Hematopoietic multipotent progenitor cell treated with erythropoietin and hydrocortisone succinate and interleukin-3 and kit ligand, for 8 days (in vitro differentiated cells): Measurements from ENCODE around the gene INSYN2A.

Experiments
- DNase-seq: peaks from one replicate; pipeline ENCODE4 v3.0.0-alpha.2; 2015

INSYN2A gene

GRCh38 chr10:127195041-127195506, 1.3 kb downstream of the INSYN2A start:
- peak; percentile 10 for DNase-seq

GRCh38 chr10:127194599-127194998, 1.8 kb downstream of the INSYN2A start:
- no peak for DNase-seq

- no peak for DNase-seq
Measured at GRCh38 chr10:127194111-127194510, 2.3 kb downstream of the INSYN2A start.

GRCh38 chr10:127193125-127193524, 3.3 kb downstream of the INSYN2A start:
- no peak for DNase-seq

- no peak for DNase-seq
Measured at GRCh38 chr10:127190427-127190826, 6.0 kb downstream of the INSYN2A start.

GRCh38 chr10:127189226-127189625, 7.2 kb downstream of the INSYN2A start:
- DNase-seq = no peak

GRCh38 chr10:127186813-127187212, 9.6 kb downstream of the INSYN2A start:
- no peak for DNase-seq

GRCh38 chr10:127184582-127184981, 11.8 kb downstream of the INSYN2A start:
- no peak for DNase-seq

GRCh38 chr10:127182161-127182560, 14.2 kb downstream of the INSYN2A start:
- DNase-seq = no peak

- DNase-seq = no peak
Measured at GRCh38 chr10:127179612-127180250, 16.7 kb downstream of the INSYN2A start.

GRCh38 chr10:127176649-127177048, 19.7 kb downstream of the INSYN2A start:
- no peak for DNase-seq

- DNase-seq = no peak
Measured at GRCh38 chr10:127175357-127176110, 20.9 kb downstream of the INSYN2A start.

GRCh38 chr10:127174866-127175265, 21.5 kb downstream of the INSYN2A start:
- DNase-seq = no peak

GRCh38 chr10:127168261-127168660, 28.1 kb downstream of the INSYN2A start:
- no peak for DNase-seq

GRCh38 chr10:127162841-127163240, 33.5 kb downstream of the INSYN2A start:
- DNase-seq = no peak

- no peak for DNase-seq
Measured at GRCh38 chr10:127161482-127161881, 34.9 kb downstream of the INSYN2A start.

GRCh38 chr10:127159648-127160245, 36.6 kb downstream of the INSYN2A start:
- no peak for DNase-seq

- no peak for DNase-seq
Measured at GRCh38 chr10:127158662-127159061, 37.7 kb downstream of the INSYN2A start.

- DNase-seq = no peak
Measured at GRCh38 chr10:127157506-127158200, 38.7 kb downstream of the INSYN2A start.

GRCh38 chr10:127157089-127157488, 39.3 kb downstream of the INSYN2A start:
- no peak for DNase-seq

GRCh38 chr10:127154831-127155620, 41.4 kb downstream of the INSYN2A start:
- no peak for DNase-seq

- DNase-seq = no peak
Measured at GRCh38 chr10:127153181-127153580, 43.2 kb downstream of the INSYN2A start.
